SK-MEL-5 (cell line): ENCODE measurements around the gene AHCY. TPM values are rescaled to one million over a fixed set of nuclear protein-coding genes. Genes with fewer than 3 reads are reported as not detected.
A peak's percentile ranks its signal among the peaks of the same experiment; 100 is the strongest.
"Not testable (repeated sequence)": the region's sequence is repeated elsewhere in the genome, so short reads cannot be mapped to it uniquely, and the experiment has no call there.

Experiments
- DNase-seq: peaks from one replicate; pipeline ENCODE4 v3.0.0-alpha.2; 2016; ENCODE audit warnings: low read depth, low spot score
- in situ Hi-C: cut with HindIII; loops from 2 replicates; pipeline ENCODE4 v1.10.0; 2016; ENCODE audit warnings: low sequenced_read_pairs, high pct_unique_total_duplicates, low pct_unique_long_range_greater_than_20kb
- total RNA-seq: library from RNA; depleted of rRNA; stranded (reverse); fragments of >200 nt; shearing (Covaris generic); gene quantifications from 2 replicates; pipeline ENCODE4 v1.2.3, GENCODE V29; 2014

Gene AHCY
- total RNA-seq, 1 experiment from 2014 or later: 251 TPM

DNA sequence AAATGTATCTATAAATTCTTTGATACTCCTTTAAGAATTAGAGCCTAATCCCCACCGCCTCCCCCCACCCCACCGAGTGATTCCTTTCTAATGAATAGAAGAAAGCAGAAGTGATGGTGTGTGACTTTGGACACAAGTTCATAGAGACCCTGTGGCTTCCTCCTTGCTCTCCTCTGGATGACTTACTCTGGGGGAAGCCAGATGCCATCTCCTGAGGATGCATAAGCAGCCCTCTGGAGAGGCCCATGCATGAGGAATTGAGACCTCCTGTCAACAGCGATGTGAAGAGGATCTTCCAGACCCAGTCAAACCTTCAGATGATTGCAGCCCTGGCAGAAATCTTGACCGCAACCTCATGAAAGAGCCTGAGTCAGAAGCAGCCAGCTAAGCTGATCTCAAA lies 21.1 kb downstream of the AHCY start:
- DNase-seq: no peak
- in situ Hi-C loops: no loop called here

DNA sequence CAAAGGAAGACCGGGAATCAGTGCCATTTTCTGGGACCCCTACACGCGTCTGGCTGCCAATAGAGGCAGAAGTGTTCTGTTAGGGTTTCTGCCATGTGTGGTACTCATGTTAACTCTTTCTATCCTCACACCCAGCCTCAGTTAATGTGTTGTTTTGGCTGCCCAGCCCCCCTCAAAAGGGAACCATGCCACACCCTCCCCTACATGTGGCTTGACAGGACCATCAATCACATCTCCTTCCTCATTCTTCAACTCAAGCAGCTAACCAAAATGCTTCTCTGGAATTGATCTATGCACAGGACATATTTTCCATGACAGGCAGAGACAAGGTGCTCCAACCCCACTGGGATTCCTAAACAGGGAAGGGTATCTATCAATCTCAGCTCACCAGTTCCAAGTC lies 22.0 kb downstream of the AHCY start:
- DNase-seq: no peak
- in situ Hi-C loops: no loop called here

GRCh38 chr20:34274694-34275093 lies 28.5 kb downstream of the AHCY start:
- DNase-seq: no peak
- in situ Hi-C loops: no loop called here

- DNase-seq: peak; percentile 26
- in situ Hi-C loops: no loop called here
These were observed 31.2 kb downstream of the AHCY start for GRCh38 chr20:34271956-34272355.

DNA sequence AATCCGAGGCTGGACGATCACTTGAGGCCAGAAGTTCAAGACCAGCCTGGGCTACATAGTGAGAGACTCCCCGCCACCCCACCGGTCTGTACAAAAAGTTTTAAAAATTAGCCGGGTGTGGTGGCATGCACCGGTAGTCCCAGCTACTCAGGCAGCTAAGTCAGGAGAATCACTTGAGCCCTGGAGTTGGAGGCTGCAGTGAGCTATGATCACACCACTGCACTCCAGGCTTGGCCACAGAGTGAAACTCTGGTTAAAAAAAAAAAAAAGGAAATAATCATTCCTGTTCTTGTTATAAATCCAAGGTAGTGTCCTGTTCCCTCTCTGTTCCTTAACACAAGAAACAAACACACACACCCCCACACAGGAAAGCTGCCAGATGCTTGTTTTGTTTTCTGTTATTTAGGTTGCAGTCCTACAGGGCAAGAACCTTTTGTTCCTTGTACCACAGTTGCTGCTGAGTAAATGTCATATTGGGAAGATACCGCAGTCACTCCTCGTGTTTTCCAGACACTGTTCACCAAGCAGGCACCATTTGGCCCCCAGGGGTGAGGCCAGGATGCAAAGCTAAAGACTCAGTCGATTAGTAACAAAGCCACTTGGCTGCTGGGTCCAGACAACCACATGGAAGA lies 33.0 kb downstream of the AHCY start:
- DNase-seq: no peak
- in situ Hi-C loops: no loop called here

- DNase-seq: no peak
- in situ Hi-C loops: no loop called here
These were observed 34.1 kb downstream of the AHCY start for GRCh38 chr20:34268851-34269636.

DNA sequence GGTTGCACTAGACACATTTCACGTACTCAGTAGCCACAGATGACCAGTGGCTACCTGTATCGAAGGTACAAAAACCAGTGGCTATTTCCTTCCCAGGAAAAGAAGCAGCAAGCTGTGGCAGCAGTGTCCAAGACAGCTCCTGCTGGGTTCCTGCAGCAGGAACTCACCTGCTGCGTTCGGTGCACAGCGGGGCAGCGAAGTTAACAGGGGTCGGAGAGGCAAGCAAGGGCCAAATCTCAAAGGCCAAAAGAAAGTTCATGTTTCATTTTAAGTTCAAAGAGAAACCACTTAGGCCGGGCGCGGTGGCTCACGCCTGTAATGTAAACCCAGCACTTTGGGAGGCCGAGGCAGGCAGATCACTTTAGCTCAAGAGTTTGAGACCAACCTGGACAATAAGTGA lies 35.0 kb downstream of the AHCY start:
- in situ Hi-C loops: no loop called here
- DNase-seq: no peak

GRCh38 chr20:34264141-34264540 lies 39.0 kb downstream of the AHCY start:
- in situ Hi-C loops: no loop called here
- DNase-seq: no peak

GRCh38 chr20:34263468-34263867 lies 39.7 kb downstream of the AHCY start:
- in situ Hi-C loops, DNase-seq: not testable (repeated sequence)

DNA sequence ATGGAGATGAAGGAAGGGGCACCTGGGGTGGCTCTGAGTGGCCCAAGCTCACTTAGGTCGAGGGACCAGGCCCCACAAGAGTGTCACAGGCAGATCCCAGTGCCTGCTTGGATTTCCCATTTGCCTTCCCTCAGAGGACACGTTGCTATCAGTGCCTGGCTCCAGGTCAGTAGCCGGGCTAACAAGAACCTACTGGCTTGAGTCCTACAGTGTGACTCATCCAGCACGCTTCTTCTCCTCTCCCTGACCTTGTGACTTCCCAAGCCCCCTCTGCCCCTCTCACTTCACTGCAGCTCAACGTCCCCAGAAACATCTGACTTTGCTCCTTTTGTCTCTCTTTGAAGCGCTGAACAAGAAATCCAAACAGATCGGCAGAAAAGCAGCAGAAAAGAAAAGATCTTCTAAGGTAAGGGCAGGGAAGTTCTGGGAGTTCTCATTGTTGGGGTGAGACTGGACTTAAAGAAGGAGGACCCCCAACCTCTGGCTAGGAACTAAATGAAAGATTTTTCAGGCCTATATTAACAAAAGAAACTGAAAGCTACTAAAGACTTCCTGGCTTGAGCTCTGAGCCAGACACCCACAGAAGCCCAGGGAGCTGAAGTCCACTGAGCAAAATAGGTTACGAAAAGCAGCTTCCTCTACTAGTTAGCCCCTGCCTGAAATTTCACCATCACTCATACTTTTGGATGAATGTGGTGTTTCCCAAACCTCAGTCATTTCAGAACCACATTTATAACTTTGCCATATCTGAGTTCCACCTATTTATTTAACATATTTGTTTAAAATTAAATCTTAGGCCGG lies 40.5 kb downstream of the AHCY start:
- in situ Hi-C loops: no loop called here
- no peak for DNase-seq

DNA sequence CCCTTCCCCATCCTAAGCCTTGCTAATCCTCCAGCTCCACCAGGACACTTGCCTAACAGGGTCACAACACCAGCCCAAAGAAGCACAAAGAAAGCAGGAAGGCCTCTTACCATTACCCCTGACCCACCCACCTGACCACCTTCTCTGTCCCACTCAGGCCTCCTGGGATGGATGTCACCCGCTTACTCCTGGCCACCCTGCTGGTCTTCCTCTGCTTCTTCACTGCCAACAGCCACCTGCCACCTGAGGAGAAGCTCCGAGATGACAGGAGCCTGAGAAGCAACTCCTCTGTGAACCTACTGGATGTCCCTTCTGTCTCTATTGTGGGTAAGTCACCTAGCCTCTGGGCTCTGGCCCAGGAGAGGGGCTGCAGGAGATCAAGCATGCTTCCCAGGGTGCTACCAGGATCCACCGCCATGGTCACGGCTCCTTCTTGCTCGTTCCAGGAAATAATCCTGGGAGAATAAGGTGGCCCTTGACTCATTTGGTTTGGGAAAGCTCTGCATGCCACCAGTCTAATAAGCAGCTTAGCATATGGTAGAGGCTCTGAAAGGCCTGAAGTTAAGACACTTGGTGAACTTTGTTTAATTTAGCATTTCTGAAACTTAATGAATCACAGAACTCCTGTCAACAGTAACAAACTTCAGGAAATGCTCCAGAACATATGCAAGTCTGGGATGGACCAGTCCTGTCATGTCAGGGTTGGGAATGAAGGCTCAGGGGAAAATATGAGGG lies 42.8 kb downstream of the AHCY start:
- in situ Hi-C loops: no loop called here
- DNase-seq: no peak

DNA sequence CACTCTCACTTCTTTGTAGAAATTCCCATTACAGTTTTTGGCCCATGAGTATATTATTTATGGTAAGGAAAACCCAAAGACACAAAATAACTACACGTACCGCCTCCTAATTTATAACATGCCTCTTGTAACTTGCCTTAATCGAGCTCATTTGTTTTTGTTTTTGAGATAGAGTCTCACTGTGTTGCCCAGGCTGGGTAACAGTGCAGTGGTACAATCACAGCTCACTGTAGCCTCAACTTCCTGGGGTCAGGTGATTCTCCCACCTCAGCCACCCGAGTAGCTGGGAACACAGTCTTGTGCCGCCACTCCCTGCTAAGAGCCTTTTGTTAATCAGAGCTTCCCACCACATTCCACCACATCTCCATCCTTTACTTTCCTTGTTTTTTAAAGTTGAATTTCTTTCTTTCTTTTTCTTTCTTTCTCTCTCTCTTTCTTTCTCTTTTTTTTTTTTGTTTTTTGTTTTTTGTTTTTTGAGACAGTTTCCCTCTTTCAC lies 46.5 kb downstream of the AHCY start:
- DNase-seq: no peak
- in situ Hi-C loops: no loop called here

GRCh38 chr20:34254979-34255378 lies 48.2 kb downstream of the AHCY start:
- in situ Hi-C loops: no loop called here
- DNase-seq: no peak

GRCh38 chr20:34252431-34253086 lies 50.6 kb downstream of the AHCY start:
- in situ Hi-C loops, DNase-seq: not testable (repeated sequence)

- in situ Hi-C loops: no loop called here
- no peak for DNase-seq
These were observed 51.5 kb downstream of the AHCY start for GRCh38 chr20:34251619-34252018.

DNA sequence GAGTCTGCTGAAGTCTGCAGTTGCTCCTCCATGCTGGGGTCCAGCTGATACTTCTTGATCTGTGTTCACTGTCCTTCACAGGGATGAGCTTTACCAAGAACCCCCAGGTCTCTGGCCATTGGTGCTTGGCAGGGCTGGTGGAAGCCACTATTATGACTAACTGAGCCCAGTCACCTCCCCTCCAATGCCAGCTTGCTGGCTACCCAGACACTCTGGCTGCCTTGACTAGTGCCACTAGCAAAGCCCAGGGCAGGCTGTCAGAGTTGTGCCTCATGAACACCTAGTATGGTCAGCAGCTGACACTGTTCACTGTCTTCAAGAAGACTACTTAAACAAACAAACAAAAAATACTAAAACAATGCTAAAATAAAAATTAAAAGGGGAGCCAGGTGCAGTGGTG lies 53.1 kb downstream of the AHCY start:
- in situ Hi-C loops: no loop called here

DNA sequence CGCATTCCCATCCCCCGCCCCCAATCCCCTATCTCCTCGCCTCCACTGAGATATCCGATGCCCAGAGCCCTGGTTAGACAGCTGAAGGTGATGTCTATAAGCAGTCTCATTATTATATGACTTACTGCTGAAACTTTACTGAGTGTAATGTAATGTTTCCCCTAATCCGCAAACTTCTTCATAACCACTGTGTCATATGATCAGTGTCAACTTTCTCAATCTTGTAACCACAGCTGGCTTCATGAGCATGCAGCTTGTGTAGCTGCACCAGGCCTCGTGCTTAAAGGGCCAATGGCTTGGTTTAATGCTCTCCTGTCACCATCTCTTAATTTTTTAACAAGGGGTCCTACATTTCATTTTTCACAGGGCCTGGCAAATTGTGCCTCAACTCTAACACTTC lies 53.9 kb downstream of the AHCY start:
- in situ Hi-C loops: no loop called here
- DNase-seq: peak; percentile 22

More for the DNA sequence above, 53.1 kb downstream of the AHCY start:
- no peak for DNase-seq
